Astrocyte of the spinal cord (primary cell): ENCODE measurements around the gene ATRIP.
A peak's percentile ranks its signal among the peaks of the same experiment; 100 is the strongest.
"Not testable (repeated sequence)": the region's sequence is repeated elsewhere in the genome, so short reads cannot be mapped to it uniquely, and the experiment has no call there.

Experiments used
- DNase-seq: peaks from one replicate; pipeline ENCODE4 v3.0.0; 2011; ENCODE audit warnings: low read depth, low spot score
- H3K4me3 ChIP-seq: 2 replicates; pipeline ENCODE4 v1.5.1; 2011; ENCODE audit warnings: low read depth, mild to moderate bottlenecking, low read length, moderate library complexity
- CTCF ChIP-seq: IDR thresholded peaks from 2 replicates; pipeline ENCODE4 v1.5.1; 2012; ENCODE audit warnings: low read depth, mild to moderate bottlenecking, low read length, inconsistent platforms
- in situ Hi-C: cut with HindIII; loops from 2 replicates; pipeline ENCODE4 v1.10.0; 2017; ENCODE audit warnings: low sequenced_read_pairs

Gene ATRIP

GRCh38 chr3:48446043-48446424 is 503 bp upstream of the ATRIP start:
- TF ChIP-seq CTCF = no peak
- in situ Hi-C loops = no loop called here
- H3K4me3 ChIP-seq = peak overlapping the region; percentile 75
- no peak for DNase-seq

- in situ Hi-C loops = no loop called here
- no peak for TF ChIP-seq CTCF
- H3K4me3 ChIP-seq = no peak overlapping the region
- no peak for DNase-seq
Measured at GRCh38 chr3:48451270-48451669, 4.7 kb downstream of the ATRIP start.

- no peak overlapping the region for H3K4me3 ChIP-seq
- no peak for DNase-seq
- TF ChIP-seq CTCF = no peak
- in situ Hi-C loops = no loop called here
Measured at GRCh38 chr3:48456456-48456855, 9.9 kb downstream of the ATRIP start.

- no peak overlapping the region for H3K4me3 ChIP-seq
- no peak for DNase-seq
- no peak for TF ChIP-seq CTCF
- in situ Hi-C loops = no loop called here
Measured at GRCh38 chr3:48459331-48459730, 12.8 kb downstream of the ATRIP start.

- in situ Hi-C loops = no loop called here
- no peak for DNase-seq
- no peak overlapping the region for H3K4me3 ChIP-seq
- no peak for TF ChIP-seq CTCF
Measured at GRCh38 chr3:48459773-48460516, 13.4 kb downstream of the ATRIP start.

GRCh38 chr3:48460517-48460902 is 14.0 kb downstream of the ATRIP start:
- in situ Hi-C loops = no loop called here
- H3K4me3 ChIP-seq = no peak overlapping the region
- TF ChIP-seq CTCF = no peak
- no peak for DNase-seq

- in situ Hi-C loops, DNase-seq, H3K4me3 ChIP-seq: not testable (repeated sequence)
Measured at GRCh38 chr3:48461767-48462166, 15.2 kb downstream of the ATRIP start.
